IPS DF 4.7 (cell line): ENCODE data around the gene ARMH2.
"Not testable (repeated sequence)": the region's sequence is repeated elsewhere in the genome, so short reads cannot be mapped to it uniquely, and the experiment has no call there.

Experiments
- DNase-seq: peaks from one replicate; pipeline ENCODE4 v3.0.0-alpha.2; 2013; ENCODE audit warnings: low spot score; ENCODE audit errors: extremely low read depth

ARMH2 gene

GRCh38 chr6:24764833-24765828, 33.6 kb downstream of the ARMH2 start:
- not testable (repeated sequence) for DNase-seq

DNA sequence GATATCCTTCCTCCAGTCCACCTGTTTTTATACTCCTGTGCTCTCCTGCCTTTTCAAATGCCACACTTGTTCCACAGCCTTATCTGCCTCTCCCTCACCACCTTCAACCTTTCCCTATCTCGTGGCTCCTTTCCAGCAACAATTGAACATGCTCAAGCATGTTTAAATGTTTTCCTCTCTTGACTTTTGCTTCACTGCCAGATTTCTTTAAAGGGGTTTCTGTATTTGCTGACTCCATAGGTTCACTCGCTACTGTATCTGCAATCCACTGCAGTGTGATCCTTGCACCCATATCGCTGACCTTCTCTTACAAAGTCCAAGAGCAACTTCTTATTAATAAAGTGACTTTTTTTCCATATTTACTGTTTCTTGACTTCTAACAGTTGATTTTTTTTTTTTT, 35.1 kb downstream of the ARMH2 start:
- no peak for DNase-seq

- no peak for DNase-seq
These were observed 36.9 kb downstream of the ARMH2 start for GRCh38 chr6:24761851-24762250.

GRCh38 chr6:24761193-24761835, 37.4 kb downstream of the ARMH2 start:
- no peak for DNase-seq

DNA sequence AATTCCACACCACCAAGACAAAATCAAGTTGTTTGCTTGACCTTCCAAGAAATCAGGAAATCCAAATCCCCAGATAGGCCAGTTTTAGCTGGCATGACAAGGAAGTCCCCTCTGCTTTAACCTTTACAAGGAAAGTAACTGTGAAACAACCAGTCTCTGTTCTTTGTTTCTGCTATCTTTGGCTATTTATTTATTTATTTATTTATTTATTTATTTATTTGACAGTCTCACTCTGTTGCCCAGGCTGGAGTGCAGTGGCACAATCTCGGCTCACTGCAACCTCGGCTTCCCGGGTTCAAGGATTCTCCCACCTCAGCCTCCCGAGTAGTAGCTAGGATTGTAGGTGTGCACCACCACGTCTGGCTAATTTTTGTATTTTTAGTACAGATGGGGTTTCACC, 38.5 kb downstream of the ARMH2 start:
- no peak for DNase-seq

DNA sequence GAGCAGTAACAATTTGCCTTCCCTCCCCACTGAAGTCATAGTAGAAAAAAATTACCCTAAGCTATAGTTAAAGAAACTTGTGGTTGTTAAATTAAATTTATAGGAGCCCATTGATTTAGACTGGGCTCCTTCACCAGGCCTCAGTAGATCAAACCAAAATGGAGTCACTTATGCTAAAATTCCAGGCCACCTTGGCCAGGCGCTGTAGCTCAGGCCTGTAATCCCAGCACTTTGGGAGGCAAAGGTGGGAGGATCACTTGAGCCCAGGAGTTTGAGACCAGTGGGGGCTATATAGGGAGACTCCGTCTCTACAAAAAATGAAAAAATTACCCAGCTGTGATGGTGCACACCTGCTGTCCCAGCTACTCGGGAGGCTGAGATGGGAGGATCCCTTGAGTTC, 39.0 kb downstream of the ARMH2 start:
- DNase-seq: no peak

DNA sequence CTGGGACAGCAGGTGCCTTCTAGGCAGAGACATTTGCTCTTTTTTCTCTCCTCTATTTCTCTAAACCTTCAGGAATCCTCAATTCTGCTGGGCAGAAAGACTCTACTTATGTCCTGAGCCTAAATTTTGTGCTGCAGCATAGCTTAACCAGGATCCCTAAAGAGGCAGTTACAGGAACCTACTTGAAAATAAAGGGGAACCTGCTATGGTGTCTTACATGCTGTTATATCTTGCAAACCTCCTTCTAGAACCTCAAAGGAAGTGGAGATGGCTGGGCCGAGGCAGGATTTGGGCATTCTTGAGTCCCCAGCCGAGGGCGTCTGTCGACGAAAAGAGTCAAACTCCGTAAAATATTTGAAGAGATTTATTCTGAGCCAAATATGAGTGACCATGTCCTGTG, 41.1 kb downstream of the ARMH2 start:
- no peak for DNase-seq

DNA sequence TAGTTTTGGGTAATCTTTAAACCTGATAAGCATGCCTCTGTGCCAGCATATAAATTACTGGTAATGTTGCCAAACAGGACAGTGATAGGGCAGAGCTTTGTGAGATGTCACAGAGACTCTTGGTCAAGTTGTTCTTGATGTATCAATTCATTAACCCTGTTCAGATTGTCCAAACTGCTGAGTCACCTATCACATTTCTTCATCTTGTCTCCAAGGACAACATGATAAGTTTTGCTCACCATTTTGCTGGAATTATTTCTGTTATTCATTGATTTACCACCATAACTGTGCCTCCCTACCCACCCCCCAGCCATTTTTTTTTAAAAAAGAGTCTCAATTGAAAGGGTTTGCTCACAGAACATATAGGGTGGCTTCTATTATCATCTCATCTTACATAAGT, 43.4 kb downstream of the ARMH2 start:
- DNase-seq: no peak

DNA sequence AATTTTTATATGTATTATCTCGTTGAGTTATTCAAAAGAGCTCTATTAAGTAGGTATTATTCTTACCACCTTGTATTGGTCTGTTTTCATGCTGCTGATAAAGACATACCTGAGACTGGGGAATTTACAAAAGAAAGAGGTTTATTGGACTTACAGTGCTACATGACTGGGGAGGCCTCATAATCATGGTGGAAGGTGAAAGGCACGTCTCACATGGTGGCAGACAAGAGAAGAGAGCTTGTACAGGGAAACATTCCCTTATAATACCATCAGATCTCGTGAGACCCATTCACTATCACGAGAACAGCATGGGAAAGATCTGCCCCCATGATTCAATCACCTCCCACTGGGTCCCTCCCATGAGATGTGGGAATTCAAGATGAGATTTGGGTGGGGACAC, 44.3 kb downstream of the ARMH2 start:
- DNase-seq: not testable (repeated sequence)

DNA sequence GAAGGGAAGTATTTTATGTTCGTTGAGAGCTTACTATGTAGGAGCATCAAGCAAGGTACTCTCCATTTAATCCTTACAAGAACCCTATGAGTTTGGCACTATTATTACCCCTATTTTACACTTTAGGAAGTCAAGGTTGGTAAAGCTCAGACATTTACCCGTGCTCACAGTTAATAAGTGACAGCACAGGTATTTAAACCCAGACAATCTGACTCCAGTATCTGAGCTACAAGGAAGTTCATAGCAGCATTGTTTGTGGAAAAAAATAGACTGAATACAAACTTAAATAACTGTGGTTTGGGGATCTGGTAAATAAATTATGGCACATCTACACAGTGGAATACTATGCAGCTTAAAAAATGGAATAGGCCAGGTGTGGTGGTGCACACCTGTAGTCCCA, 45.2 kb downstream of the ARMH2 start:
- no peak for DNase-seq

DNA sequence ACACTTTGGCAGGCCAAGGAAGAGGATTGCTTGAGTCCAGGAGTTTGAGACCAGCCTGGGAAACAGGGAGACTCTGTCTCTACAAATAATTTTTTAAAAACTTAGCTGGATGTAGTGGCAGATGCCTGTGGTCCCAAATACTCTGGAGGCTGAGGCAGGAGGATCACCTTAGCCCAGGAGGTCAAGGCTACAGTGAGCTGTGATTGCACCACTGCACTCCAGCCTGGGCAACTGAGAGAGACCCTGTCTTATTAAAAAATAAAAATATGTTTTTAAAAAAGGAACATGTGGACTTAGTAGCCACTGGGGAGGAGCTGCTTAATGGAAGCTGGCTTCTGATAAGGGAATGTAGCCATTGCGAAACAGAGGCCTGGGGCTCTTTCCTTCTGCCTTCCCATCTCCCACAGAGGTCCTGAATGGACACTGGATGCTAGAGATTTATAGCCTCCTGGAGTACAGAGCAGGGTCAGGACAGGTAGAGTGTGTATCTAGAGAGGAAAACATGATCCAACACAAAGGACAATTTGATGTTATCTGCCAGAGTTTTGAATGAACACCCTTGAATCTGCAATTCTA, 45.7 kb downstream of the ARMH2 start:
- DNase-seq: no peak

- DNase-seq: no peak
These were observed 46.2 kb downstream of the ARMH2 start for GRCh38 chr6:24752503-24752902.

GRCh38 chr6:24750878-24751277, 47.8 kb downstream of the ARMH2 start:
- DNase-seq: not testable (repeated sequence)

DNA sequence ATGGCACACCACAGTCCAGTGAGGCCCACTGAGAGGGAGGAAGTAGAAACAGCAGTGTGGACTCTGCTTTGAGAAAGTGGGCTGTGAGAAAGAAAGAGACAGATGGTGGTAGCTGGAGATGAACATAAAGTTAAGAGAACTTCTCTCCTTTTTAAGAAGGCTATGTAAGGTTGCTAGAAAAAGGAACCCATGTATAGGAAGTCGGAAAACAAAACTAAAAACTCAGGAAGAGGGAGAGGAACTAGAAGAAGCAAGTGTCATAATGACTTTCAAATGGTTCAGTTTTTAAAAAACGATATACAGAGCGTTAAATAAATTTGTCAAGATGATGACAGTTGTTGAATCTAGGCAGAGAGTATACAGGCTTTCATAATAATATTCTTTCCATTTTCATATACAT, 49.4 kb downstream of the ARMH2 start:
- no peak for DNase-seq
